ENCODE measurements around the gene KLF14. TPM values are rescaled to one million over a fixed set of nuclear protein-coding genes. Genes with fewer than 3 reads are reported as not detected.

KLF14 gene
- total and polyA plus RNA-seq, 2 experiments from 2014 or later, result not detected

DNA sequence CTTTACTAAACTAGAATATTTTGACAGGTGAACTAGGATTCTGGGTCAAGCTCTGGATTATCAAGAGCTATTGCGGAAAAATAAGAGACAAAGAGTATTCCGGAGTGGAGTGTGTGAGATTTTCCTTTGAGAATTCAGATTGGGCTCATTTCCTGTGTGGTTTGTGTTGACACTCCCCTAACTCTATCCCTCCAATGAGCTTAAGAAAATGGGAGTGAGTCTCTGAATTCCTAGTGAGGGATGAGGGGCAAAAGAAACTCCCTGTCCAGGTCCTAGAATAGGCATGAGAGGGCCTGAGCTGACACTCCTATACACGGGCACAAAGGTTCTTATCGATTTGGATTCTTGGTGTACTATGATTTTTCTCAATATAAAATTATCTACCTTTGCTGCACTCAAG is 10.2 kb downstream of the KLF14 start:
- H3K27me3 ChIP-seq, result peaks cover 44% of the 10 kb centered on the region
- peak in 1 of 2 donors; percentile 32 for DNase-seq (ENCODE audit: low read depth in 1 of 2, low spot score in 1 of 2)

DNA sequence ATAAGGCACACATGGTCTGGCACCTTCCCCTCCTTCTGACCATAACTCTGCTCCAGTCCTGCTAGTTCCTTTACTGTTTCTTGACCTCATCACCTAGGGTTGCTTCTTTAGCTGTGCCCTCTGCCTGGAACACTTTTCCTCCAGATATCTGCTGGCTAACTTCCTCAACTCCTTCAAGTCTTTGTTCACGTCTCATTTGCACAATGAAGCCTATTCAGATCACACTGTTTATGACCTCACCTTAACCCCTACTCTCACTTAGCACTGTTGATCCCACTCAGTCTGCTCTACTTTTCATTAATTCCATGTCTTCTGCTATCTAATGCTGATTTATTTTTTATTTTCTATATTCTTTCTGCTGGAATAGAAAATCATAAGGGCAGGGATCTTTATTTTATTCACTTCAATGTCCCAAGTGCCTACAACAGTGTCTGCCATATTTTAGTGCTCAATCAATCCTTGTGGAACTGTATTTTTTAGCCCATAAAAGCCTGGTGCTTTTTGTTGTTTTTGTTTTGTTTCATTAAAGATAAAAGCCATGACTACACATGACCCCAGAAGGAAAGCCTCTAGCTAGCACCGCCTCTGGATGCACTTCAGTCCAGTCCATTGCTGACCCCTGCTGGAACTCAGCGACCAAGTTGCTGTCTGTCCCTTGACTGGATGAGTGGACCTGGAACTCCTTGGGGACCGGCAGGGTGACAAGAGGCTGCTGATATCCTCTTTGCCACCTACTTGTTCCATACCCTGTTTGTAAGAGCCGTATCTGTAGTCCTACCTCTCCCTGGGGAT is 12.3 kb downstream of the KLF14 start:
- H3K4me3 ChIP-seq, result no peak overlapping the region
- DNase-seq (ENCODE audit: low read depth in 1 of 2, low spot score in 1 of 2), result peak; percentile 85 to 89
- H3K27ac ChIP-seq, result no peak overlapping the region

More for the DNA sequence above, 10.2 kb downstream of the KLF14 start:
- no peak overlapping the region for H3K27ac ChIP-seq
- H3K9me3 ChIP-seq (ENCODE audit: low read depth), result no peaks in the 10 kb centered on the region
- H3K36me3 ChIP-seq, result no peaks in the 10 kb centered on the region
- TF ChIP-seq, protein P1, sequence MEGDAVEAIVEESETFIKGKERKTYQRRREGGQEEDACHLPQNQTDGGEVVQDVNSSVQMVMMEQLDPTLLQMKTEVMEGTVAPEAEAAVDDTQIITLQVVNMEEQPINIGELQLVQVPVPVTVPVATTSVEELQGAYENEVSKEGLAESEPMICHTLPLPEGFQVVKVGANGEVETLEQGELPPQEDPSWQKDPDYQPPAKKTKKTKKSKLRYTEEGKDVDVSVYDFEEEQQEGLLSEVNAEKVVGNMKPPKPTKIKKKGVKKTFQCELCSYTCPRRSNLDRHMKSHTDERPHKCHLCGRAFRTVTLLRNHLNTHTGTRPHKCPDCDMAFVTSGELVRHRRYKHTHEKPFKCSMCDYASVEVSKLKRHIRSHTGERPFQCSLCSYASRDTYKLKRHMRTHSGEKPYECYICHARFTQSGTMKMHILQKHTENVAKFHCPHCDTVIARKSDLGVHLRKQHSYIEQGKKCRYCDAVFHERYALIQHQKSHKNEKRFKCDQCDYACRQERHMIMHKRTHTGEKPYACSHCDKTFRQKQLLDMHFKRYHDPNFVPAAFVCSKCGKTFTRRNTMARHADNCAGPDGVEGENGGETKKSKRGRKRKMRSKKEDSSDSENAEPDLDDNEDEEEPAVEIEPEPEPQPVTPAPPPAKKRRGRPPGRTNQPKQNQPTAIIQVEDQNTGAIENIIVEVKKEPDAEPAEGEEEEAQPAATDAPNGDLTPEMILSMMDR (IDR thresholded peaks at IDR 0.05; ENCODE audit: low read depth, low read length), result no peak
- no peaks in the 10 kb centered on the region for H3K4me1 ChIP-seq (ENCODE audit: low read depth)
- H3K4me3 ChIP-seq, result no peak overlapping the region

DNA sequence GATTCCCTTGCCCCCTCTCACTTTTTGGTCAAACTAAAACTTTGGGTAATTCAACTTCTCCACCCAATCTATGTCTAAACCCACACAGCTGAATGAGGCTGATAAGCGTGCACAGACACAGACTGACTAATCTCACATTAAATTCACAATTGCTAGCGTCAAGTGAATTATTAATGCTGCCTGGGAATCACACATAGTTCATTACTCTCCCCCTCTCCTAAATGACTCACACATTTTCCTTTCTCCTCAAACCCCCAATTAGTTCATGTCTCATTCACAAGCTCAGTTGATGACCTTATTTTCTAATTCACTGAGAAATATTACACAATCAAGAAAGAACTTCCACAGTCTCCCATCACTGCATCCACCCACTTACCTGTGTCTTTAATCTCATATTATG is 14.5 kb downstream of the KLF14 start:
- no peaks in the 10 kb centered on the region for H3K4me1 ChIP-seq (ENCODE audit: low read depth)
- H3K4me3 ChIP-seq, result no peak overlapping the region
- TF ChIP-seq, protein P1 (IDR thresholded peaks at IDR 0.05; ENCODE audit: low read depth, low read length), result no peak
- no peak overlapping the region for H3K27ac ChIP-seq
- H3K36me3 ChIP-seq, result no peaks in the 10 kb centered on the region
- no peaks in the 10 kb centered on the region for H3K9me3 ChIP-seq (ENCODE audit: low read depth)
- H3K27me3 ChIP-seq, result peaks cover 49% of the 10 kb centered on the region
- peak in 1 of 2 donors; percentile 7 for DNase-seq (ENCODE audit: low read depth in 1 of 2, low spot score in 1 of 2)

More for the DNA sequence above, 12.3 kb downstream of the KLF14 start:
- Histone ChIP-seq H3K9me3 (ENCODE audit: low read depth) (no peaks in the 10 kb centered on the region), H3K4me1 (ENCODE audit: low read depth) (no peaks in the 10 kb centered on the region), H3K27me3 (peaks cover 40% of the 10 kb centered on the region), H3K36me3 (no peaks in the 10 kb centered on the region)
- TF ChIP-seq, protein P1 (IDR thresholded peaks at IDR 0.05; ENCODE audit: low read depth, low read length), result peak; percentile 82

DNA sequence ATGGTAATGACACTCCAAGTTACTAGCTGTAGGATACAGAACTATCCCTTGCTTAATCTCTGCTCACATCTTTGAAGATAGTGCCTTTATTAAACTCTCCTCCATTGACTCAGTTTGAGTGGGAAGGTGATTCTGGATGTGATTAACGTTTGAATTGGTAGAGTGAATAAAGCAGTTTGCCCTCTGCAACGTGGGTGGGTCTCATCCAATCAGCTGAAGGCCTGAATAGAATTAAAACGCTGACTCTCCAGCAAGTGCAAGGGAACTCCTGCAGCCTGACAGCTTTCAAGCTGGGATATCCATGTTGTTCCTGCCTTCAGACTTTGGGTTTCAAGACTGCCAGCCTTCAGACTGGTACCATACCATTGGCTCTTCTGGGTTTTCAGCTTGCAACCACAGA is 21.6 kb downstream of the KLF14 start:
- Histone ChIP-seq H3K36me3 (no peaks in the 10 kb centered on the region), H3K9me3 (ENCODE audit: low read depth) (no peaks in the 10 kb centered on the region), H3K27ac (no peak overlapping the region), H3K27me3 (peaks cover 13% of the 10 kb centered on the region), H3K4me3 (no peak overlapping the region), H3K4me1 (ENCODE audit: low read depth) (no peaks in the 10 kb centered on the region)
- TF ChIP-seq, protein P1 (IDR thresholded peaks at IDR 0.05; ENCODE audit: low read depth, low read length), result no peak
- no peak for DNase-seq (ENCODE audit: low read depth in 1 of 2, low spot score in 1 of 2)

DNA sequence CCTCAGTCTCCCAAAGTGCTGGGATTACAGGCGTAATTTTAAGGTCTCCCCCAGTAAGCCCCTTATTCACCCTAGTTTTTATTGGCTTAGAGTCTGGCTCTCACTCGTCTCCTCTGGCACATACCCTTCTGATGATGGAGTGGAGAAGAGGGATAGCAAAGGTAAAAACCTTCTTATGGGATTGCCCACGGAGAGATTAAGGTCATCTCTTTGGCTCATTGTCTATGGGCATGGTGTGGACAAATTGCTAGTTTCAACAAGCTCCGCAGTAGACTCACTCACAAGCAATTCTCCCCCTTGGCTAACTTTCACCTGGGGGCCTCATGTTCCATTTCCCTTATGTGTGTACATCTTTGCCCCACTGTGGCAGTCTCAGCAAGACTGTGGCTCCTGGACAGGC is 25.2 kb downstream of the KLF14 start:
- Histone ChIP-seq H3K27ac (no peak overlapping the region), H3K27me3 (no peaks in the 10 kb centered on the region), H3K36me3 (no peaks in the 10 kb centered on the region), H3K9me3 (ENCODE audit: low read depth) (no peaks in the 10 kb centered on the region), H3K4me1 (ENCODE audit: low read depth) (no peaks in the 10 kb centered on the region), H3K4me3 (no peak overlapping the region)
- no peak for DNase-seq (ENCODE audit: low read depth in 1 of 2, low spot score in 1 of 2)
- TF ChIP-seq, protein P1 (IDR thresholded peaks at IDR 0.05; ENCODE audit: low read depth, low read length), result no peak

Data from cardiac muscle cell (in vitro differentiated cells and primary cell).